ENCODE measurements around the gene CACNA2D4. TPM values are rescaled to one million over a fixed set of nuclear protein-coding genes. Genes with fewer than 3 reads are reported as not detected.
A peak's percentile ranks its signal among the peaks of the same experiment; 100 is the strongest.
"Not testable (repeated sequence)": the region's sequence is repeated elsewhere in the genome, so short reads cannot be mapped to it uniquely, and the experiment has no call there.

CACNA2D4 gene, protein sequence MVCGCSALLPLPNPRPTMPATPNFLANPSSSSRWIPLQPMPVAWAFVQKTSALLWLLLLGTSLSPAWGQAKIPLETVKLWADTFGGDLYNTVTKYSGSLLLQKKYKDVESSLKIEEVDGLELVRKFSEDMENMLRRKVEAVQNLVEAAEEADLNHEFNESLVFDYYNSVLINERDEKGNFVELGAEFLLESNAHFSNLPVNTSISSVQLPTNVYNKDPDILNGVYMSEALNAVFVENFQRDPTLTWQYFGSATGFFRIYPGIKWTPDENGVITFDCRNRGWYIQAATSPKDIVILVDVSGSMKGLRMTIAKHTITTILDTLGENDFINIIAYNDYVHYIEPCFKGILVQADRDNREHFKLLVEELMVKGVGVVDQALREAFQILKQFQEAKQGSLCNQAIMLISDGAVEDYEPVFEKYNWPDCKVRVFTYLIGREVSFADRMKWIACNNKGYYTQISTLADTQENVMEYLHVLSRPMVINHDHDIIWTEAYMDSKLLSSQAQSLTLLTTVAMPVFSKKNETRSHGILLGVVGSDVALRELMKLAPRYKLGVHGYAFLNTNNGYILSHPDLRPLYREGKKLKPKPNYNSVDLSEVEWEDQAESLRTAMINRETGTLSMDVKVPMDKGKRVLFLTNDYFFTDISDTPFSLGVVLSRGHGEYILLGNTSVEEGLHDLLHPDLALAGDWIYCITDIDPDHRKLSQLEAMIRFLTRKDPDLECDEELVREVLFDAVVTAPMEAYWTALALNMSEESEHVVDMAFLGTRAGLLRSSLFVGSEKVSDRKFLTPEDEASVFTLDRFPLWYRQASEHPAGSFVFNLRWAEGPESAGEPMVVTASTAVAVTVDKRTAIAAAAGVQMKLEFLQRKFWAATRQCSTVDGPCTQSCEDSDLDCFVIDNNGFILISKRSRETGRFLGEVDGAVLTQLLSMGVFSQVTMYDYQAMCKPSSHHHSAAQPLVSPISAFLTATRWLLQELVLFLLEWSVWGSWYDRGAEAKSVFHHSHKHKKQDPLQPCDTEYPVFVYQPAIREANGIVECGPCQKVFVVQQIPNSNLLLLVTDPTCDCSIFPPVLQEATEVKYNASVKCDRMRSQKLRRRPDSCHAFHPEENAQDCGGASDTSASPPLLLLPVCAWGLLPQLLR
- 3.3 TPM for polyA plus RNA-seq (ENCODE audit: insufficient read length)

DNA sequence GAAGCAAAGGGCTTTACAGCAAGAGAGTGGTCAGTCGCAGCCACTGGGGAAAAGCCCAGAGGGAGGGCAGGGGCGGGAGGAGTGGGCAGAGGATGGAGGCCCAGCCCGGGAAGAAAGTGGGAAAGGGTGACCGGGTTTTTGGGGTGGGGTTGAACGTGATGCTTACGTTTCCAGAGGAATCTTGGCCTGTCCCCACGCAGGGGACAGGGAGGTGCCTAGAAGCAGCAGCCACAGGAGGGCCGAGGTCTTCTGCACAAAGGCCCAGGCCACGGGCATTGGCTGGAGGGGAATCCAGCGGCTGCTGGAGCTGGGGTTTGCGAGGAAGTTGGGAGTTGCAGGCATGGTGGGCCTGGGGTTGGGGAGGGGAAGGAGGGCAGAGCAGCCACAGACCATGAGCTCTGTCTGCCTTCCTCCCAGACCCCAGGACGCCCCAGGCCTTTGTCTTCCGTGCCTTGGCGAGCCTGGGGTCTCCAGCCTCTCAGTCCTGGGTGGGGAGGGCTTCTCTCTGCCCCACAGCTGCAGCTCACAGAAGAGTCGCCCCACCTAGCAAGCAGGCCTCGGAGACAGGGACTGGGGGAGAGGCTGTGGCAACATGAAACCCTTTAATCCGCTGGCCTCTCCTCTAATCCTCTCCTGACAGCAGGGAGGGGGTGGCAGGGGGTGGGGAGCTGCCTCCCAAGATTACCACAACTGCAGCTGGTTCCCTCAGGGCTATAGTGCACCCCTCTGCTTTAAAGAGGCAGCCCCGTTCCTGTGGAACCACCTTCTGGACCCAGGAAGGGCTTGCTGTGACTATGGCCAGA lies at the start of gene CACNA2D4:
Gene CACNA2D4 (minus strand): TSS at position 572 of the 803 bp plus-strand sequence. CDS start 179 bp downstream, at position 393.
- DNase-seq: no peak

- no peak for DNase-seq
Measured at GRCh38 chr12:1966561-1967226, 48.2 kb upstream of the CACNA2D4 start.

GRCh38 chr12:1965916-1966315 lies 47.5 kb upstream of the CACNA2D4 start:
- DNase-seq: no peak

DNA sequence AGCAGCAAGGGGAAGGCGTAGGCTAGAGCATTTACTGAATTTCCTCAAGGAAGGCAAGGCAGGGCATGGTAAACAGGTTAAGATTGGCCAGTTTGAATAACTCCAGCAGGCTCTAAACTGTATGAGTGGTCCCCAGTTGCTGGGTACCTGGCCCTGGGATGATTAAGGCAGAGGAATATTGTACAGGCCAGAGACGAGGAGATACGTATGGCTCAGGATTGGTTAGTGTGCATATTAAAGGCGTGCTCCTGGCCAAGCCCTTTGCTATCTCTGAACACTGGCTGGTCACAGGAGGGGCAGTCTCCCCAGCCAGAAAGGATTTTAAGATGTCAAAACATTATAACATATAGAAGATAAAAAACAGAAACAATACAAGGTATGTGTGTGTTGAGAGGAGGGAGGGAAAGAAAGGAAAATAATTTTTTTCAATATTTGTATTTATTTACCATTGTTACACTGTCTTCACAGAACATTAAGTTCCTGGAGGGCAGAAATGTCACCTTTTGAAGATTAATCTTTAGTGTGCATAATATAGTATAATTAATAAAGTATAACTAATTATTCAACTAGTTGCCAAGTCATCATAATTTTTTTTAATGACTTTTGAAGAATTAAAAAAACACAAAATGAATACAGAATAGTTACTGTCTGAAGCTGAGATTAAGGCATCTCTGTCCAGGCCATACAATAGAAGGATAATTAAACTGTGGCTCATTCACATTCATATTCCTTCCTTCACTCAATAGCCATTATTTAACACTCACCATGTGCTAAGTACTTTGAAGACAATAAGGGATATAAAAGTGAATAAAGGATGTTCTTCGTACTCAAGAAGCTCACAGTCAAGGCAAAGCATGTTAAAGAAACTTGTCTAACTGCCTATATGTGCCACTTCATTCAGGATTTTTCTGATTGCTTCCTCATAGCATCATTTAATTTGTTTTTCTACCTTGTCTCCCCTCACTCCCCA lies 43.9 kb upstream of the CACNA2D4 start:
- no peak for DNase-seq

- no peak for DNase-seq
Measured at GRCh38 chr12:1956716-1957115, 38.3 kb upstream of the CACNA2D4 start.

- no peak for DNase-seq
Measured at GRCh38 chr12:1949771-1950470, 31.5 kb upstream of the CACNA2D4 start.

- DNase-seq: no peak
Measured at GRCh38 chr12:1948883-1949282, 30.4 kb upstream of the CACNA2D4 start.

DNA sequence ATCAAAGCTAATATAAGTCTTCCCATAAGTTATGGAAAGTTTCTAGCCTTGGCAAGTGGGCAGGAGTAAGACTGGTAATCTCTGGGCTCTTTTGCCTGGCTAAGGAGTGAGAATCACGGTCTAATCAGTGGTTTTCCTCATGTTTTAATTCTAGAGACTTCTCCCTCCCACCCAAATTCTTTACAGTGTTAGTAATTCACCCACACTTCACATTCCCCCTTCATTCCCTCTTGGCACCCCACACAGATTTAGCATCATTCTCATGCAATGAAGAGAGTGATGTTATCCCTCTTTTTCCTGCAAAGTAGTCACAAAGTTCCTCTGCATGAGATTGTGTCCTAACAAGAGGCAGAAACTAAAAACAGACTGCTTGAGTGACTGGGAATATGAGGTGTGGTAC lies 28.6 kb upstream of the CACNA2D4 start:
- no peak for DNase-seq

GRCh38 chr12:1946296-1946695 lies 27.8 kb upstream of the CACNA2D4 start:
- no peak for DNase-seq

- not testable (repeated sequence) for DNase-seq
Measured at GRCh38 chr12:1945502-1945901, 27.1 kb upstream of the CACNA2D4 start.

GRCh38 chr12:1939801-1940607 lies 21.6 kb upstream of the CACNA2D4 start:
- peak; percentile 88 for DNase-seq

GRCh38 chr12:1939331-1939730 lies 20.9 kb upstream of the CACNA2D4 start:
- DNase-seq: no peak

DNA sequence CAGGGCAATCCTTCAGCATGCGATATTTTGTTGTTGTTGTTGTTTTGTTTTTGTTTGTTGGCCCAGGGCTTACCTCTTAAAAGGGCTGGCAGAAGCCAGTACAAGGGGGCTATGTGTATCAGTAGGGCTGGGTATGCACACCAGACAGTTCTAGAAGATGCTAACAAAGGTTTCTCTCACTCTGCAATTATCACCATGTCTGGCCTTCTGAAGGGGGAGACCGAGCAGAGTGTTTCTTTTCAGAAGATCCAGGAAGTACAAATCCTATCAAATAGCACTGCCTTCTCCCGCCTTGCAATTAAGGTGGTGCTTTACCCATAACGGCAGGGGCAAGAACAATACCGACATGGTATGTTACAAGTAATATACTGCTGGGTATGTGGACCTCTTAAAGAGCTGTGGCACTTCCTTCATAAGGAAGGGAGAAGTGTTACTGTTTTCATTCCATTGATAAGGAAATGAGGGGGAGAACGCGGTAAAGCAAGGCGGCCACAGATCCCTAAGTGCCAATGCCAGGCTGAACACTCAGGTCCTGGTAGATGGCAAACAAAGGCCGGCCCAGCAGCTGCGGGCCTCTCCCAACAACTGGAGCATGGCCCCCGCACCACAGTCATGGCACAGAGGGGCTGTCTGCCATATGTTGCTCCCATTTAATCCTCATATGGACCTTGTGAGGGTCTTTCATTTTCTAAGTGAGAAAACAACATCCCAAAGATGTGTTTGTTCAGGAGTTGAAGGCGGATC lies 19.2 kb upstream of the CACNA2D4 start:
- no peak for DNase-seq

DNA sequence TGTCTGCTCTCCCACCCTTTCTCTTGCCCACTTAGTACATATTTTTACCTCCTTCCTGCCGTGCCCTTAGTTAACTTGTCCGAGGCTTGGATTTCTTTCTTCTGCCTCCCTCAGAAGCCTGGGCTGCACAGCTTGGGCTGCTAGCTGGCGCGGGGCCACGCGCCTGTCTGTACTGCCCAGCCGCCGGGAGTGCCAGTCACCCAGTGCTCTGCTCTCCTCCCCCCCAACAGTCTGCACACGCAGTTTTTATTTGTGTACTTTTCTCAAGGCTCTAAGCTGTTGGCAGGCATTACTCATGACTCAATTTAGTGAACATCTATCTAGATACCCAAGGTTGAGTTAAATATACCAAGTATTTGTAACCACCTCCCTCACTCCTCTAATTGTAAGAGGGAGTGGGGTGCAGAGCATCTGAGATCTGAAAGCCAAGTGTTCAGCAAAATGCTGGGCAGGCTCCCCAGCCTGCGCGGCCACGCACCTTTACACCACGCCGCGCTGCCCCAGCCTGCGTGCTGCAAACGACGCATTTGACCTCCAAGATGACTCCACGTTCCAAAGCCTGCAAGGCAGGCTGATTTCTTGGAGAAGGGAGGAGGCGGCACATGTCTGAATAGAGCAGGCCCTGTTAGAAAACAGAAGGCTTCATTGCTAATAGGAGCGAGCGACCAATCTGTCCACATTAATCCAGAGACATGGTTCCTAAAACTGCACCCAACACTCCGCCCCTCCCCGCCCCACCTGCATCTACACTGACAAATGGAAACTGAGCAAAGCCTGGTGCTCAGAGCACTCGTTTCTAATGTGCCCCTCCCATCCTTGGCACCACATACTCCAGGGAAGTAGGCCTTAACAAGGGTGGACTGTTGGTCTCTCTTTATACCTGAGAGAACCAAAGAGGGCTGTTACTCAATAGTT lies 18.2 kb upstream of the CACNA2D4 start:
- DNase-seq: no peak

GRCh38 chr12:1935700-1936378 lies 17.4 kb upstream of the CACNA2D4 start:
- DNase-seq: no peak

DNA sequence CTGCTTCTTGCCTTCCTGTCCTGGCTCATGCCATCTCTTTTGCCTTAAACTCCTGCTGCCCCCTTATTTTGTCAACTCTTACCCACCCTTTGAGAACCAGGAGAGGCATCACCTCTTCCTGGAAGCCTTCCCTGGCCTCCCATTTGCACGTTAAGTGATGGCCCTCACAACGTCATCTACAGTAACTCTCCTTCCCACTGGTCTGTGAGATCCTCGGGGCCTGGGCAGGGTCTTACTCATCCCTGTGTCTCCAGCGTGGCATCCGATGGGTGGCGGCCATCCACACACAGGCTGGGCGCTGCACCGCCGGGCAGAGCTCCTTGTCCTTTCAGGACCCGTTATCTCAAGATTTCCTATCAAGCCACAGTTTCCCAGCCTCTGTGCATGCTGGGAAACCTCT lies 16.8 kb upstream of the CACNA2D4 start:
- no peak for DNase-seq
